A549 treated with Mapracorat at 1 μM for 4 hours (cell line): ENCODE measurements around the gene TFF2. TPM values are rescaled to one million over a fixed set of nuclear protein-coding genes. Genes with fewer than 3 reads are reported as not detected.

ENCODE experiments used
- total RNA-seq: library from RNA; stranded (reverse); fragments of 200-300 nt; extraction: Qiagen RNA extraction; gene quantifications from 5 replicates; pipeline ENCODE4 v1.2.3, GENCODE V29; 2022

TFF2 gene
- not detected in 5 replicates for total RNA-seq

GRCh38 chr21:42350927-42351426, at the start of gene TFF2:
TFF2 (minus strand) TSS chr21:42350994; CDS start chr21:42350957, 37 bp downstream.

DNA sequence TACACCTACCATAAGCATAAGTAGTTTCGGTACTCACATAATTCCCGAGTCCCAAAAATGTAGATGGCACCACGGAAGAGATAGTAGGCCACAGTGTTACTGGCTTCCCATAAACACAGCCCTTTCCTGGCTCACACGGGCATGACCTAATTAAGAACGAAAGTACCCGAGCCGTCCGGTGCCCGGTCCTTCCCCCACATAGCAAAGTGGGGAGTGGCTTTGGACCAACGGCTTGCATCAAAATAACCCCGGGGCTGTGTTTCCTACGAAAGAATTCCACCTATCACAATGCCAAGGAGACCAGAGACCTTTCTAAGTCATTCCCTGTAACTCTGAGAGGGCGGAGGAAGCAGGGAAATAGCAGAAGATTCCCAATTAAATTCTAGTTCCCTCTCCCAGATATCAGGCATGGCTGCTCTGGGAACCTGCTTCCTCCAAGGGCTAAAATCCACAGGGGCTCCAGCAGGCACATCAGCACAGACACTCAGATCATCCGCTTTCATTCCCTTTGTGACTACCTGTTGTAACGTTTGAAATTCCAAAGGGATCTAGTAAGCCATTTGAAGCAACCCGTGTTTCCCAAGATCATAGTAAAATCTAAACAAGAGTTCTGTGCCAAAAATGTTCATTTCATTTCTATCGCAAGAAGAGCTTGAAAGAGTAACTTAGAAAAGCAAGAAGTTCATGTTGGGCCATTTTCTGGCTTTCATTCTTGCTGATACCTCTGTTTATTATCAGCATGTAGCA, 45.3 kb upstream of the TFF2 start, which contains the start of gene TMPRSS3:
TMPRSS3 (minus strand) TSS at position 148 of the 747 bp plus-strand sequence. CDS start 635 bp downstream, outside the sequence.

DNA sequence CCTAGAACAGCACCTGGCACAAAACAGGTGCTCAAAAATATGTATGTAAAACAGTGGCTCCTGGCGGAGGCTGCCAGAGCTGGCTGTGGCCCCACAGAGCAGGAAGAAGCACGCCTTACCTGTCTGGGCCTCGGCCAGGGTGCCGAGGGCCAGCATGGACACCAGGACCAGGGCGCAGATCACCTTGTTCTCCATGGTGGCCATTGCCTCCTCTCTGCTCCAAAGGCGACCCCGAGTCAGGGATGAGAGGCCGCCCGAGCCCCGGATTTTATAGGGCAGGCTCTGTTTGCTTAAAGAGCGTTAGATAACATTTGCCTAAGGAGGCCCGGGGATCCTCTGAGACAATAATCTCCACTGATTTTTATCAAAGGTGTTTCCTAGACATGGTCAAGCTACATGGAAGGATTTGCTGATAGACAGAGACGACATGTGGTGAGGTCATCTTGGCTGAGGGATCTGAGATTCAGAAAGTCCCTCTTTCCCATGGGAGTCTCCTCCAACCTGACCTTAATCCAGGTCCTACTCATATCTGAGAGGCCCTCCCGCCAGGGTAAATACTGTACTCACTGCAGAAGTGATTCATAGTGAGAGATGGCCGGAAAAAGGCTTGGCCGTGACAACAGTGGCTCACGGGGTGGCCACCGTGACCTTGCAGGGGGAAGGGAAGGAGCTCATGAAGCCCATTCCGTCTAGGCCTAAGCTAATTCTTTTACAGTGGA, 15.7 kb upstream of the TFF2 start, which contains the start of gene TFF1:
TFF1 (minus strand) TSS at position 244 of the 719 bp plus-strand sequence; CDS start at position 204, 40 bp downstream.

DNA sequence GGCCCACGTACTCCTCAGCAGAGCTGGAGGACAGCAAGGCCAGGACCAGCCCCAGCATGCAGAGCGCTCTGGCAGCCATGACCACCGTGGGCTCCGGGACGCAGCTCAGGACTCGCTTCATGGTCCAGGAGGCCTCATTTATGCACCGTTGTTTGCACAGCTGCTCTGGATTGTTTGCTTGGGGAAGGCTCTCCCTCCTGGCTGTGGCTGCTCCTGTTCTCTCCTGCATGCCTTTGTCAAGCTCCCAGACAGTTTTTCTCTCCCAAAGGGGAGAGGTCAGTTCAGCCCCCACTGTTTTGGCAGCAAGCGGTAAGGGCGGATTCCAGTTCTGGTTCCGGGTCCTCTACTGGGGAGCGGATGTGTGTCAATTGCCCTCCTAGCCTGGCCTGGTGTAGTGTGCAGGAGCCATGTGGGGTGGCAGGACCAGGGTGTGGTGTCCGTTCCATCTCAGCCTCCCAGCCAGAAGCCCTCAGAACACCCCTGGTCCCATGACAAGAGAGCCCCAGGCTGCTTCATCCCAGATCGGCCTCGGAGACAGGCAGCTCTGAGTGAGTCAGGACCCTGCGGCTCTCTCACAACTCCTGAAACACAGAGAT, 35.4 kb downstream of the TFF2 start, which contains the start of gene TFF3:
TFF3 (minus strand) TSS at position 114 of the 596 bp plus-strand sequence; CDS start at position 79, 35 bp downstream.

Other genes starting within 250 kb of the TFF2 start
- 2.1 to 2.7 TPM (median 2.5 TPM) in 5 replicates for gene ABCG1, start 131.9 kb downstream of the TFF2 start, total RNA-seq
- gene TFF3, start 35.6 kb downstream of the TFF2 start, total RNA-seq = not detected in 5 replicates
- gene TFF1, start 15.5 kb upstream of the TFF2 start, total RNA-seq = 22.1 to 31.3 TPM (median 26.8 TPM) in 5 replicates
- 0.14 to 0.57 TPM (median 0.34 TPM) in 5 replicates for gene TMPRSS3, start 45.1 kb upstream of the TFF2 start, total RNA-seq
- gene UBASH3A, start 52.9 kb upstream of the TFF2 start, total RNA-seq = 0.11 to 0.21 TPM (median 0.16 TPM) in 5 replicates
- 0.59 to 0.92 TPM (median 0.74 TPM) in 5 replicates for gene RSPH1, start 145.2 kb upstream of the TFF2 start, total RNA-seq
- gene SLC37A1, start 162.9 kb upstream of the TFF2 start, total RNA-seq = 2.7 to 3.6 TPM (median 3.2 TPM) in 5 replicates